ENCODE measurements around the gene AKAP8. TPM values are rescaled to one million over a fixed set of nuclear protein-coding genes. Genes with fewer than 3 reads are reported as not detected.

The AKAP8 gene
- polyA plus RNA-seq, 1 donor, result 28.1 TPM

Other genes starting within 250 kb of the AKAP8 start
- gene NOTCH3, start 178.8 kb downstream of the AKAP8 start, polyA plus RNA-seq, result 9.5 TPM
- 0.69 TPM for gene EPHX3, start 147.3 kb downstream of the AKAP8 start, polyA plus RNA-seq
- gene BRD4, start 47.2 kb downstream of the AKAP8 start, polyA plus RNA-seq, result 39.1 TPM
- 74.7 TPM for gene AKAP8L, start 39.2 kb upstream of the AKAP8 start, polyA plus RNA-seq
- gene WIZ, start 70.2 kb upstream of the AKAP8 start, polyA plus RNA-seq, result 22.7 TPM
- gene RASAL3, start 84.8 kb upstream of the AKAP8 start, polyA plus RNA-seq, result 2.8 TPM
- gene PGLYRP2, start 99.7 kb upstream of the AKAP8 start, polyA plus RNA-seq, result not detected
- gene CYP4F22, start 128.7 kb upstream of the AKAP8 start, polyA plus RNA-seq, result 0.04 TPM
- not detected for gene CYP4F8, start 235.4 kb upstream of the AKAP8 start, polyA plus RNA-seq